ENCODE measurements around the gene KRTAP10-8.
"Not testable (repeated sequence)": the region's sequence is repeated elsewhere in the genome, so short reads cannot be mapped to it uniquely, and the experiment has no call there.

The KRTAP10-8 gene

DNA sequence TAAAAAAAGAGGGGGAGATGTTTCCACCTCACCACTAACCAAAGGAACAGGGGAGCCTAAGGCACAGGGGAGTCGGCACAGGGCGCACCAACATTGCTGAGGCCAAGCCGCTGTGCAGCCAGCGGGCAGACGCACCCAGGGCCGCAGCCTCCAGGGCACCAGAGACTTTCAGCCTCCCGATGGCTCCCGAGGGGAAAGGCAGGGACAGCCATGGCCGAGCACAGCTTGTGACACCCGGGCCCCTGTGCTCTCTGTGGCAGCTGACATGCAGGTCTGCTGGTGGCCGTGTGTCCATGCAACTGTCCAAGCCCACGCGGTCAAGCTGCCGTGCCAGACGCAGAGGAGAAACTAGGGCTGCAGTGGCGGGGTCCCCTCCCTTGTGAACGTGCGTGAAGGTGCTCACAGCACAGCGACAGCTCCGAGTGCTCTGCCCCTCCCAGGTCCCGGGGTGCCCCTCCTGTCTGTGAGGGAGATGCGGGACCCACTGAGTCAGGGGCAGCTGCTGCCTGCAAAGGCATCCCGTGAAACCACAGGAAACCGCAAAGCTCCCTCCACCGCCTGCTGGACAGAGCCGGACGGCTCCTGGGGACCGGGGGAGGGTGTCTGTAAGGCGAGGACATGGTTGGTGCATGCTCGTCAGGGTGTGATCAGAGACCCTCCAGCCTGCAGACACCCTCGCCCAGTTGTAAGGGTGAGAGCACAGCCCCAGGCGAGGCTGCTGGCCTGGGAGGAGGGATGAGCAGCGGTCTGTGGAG lies 36.9 kb downstream of the KRTAP10-8 start:
- DNase-seq = no peak

DNA sequence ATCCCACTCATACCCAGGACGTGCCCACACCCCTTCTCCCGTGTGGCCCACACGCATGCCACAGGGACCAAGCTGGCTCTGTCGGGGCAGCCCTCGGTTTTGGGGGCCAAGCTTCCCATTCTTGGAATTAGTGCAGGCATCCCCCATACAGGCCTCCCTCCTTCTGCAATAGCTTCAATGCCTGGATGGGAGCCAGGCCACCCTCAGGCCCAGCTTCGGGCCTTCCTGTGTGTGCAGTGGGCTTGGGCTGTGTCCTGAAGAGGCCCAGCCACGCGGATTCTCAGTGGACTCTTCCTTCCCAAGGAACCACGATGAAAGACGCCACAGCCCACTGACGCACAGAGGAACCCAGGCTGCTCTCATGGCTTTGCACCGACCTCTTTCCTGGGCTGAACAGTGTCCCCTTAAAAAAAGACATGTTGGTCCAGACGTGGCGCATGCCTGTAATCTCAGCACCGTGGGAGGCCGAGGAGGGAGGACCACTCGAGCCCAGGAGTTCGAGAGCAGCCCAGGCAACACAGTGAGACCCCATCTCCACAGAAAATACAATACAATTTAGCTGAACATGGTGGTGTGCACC lies 37.7 kb downstream of the KRTAP10-8 start:
- DNase-seq = no peak

- no peak for DNase-seq
Observed at GRCh38 chr21:44650265-44650972, 38.5 kb downstream of the KRTAP10-8 start.

GRCh38 chr21:44650973-44651675 lies 39.2 kb downstream of the KRTAP10-8 start:
- no peak for DNase-seq

DNA sequence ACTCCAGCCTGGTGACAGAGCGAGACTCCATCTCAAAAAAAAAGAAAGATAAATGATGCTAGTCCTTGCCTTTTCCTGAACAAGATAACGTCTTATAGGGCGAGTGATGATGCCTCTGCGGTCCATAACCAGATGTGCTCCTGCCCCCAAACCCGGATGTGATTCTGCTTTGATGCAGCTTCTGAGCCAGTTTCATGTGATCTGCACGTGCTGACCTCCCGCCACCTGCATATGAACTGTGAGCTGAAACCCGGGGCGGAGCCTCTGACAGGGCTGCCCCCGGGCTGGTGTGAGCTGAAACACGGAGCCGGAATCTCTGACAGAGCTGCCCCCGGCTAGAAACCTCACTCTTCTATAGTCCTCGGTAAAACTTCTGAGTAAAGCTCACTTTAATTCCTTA lies 41.2 kb downstream of the KRTAP10-8 start:
- DNase-seq = no peak

GRCh38 chr21:44653656-44654575 lies 42.0 kb downstream of the KRTAP10-8 start:
- no peak for DNase-seq

DNA sequence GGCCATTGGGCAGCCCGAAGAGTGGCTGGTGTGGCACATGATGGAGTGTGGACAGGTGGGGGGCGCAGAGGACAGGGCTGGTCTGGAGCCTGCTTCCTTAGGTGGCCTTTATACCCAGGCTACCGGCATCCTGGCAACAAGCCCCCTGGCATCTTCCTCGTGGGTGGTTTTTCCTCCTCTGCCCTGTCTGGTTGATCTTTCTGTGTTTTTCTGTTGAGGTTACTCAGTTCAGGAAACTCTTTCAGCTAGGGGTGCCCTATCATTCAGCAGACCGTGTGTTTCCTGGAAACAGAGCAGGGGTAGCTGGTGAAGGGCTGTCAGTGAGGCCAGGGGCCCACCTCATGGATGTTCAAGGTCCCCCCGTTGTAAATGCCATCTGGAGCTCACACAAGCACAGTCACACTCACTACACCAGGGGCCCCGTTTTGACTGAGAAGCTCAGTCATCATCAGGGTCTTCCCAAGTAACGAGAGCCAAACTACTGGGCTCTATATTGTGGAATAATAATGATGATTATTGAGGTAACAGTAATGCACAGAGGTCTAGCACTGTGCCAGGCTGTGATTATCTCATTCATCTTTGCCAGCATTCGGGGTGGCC lies 42.8 kb downstream of the KRTAP10-8 start, which contains the start of gene KRTAP12-4:
Gene KRTAP12-4 (minus strand): TSS at position 84 of the 600 bp plus-strand sequence. CDS start 45 bp downstream, at position 39.
- no peak for DNase-seq

- DNase-seq = no peak
Observed at GRCh38 chr21:44656868-44657267, 45.0 kb downstream of the KRTAP10-8 start.

- no peak for DNase-seq
Observed at GRCh38 chr21:44657635-44658540, 46.0 kb downstream of the KRTAP10-8 start, which contains the start of gene KRTAP12-3. Gene KRTAP12-3, plus strand, starts transcription at chr21:44657932. Its CDS starts 48 bp downstream, at chr21:44657980.

GRCh38 chr21:44658541-44658910 lies 46.6 kb downstream of the KRTAP10-8 start:
- no peak for DNase-seq

DNA sequence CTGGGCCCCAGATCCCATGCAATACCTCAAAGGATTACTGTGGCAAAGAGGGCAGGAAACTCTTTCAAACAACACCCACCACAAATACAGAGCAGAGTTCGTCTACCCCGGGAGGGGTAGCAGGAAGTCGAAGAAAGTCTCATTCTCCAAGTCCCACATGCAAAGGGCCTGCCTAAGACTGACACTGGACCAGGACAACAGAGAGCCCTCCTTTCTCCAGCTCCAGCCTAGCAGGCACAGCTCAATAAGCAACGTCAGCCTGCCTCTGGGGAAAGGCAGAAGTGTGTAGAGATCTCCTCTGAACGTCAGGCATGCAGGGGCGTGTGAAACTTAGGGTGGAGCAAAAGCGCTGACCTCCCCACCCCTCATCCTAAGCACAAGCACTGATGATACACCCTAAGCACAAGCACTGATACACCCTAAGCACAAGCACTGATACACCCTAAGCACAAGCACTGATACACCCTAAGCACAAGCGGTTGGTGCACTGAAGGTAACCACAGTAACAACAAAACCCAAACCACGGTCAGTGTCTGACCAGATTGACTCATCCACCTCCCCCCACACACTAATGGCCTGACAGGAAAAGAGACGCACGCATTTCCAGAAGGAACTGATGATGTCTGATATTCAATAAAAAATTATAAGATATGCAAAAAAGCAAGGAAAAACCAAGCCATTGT lies 47.2 kb downstream of the KRTAP10-8 start:
- DNase-seq = no peak

GRCh38 chr21:44661567-44661966 lies 49.7 kb downstream of the KRTAP10-8 start:
- not testable (repeated sequence) for DNase-seq

All from stimulated activated CD8-positive, alpha-beta memory T cell treated with anti-CD3 and anti-CD28 coated beads, Interleukin-4, amount 100 ng/mL, for 48 hours (primary cell).